GM23338 (cell line): ENCODE data around the gene HLA-DOA. TPM values are rescaled to one million over a fixed set of nuclear protein-coding genes. Genes with fewer than 3 reads are reported as not detected.

Experiments used
- ATAC-seq: fragments of 200-7000 bp; cut with Tn5 transposase; 3 replicates; pipeline ENCODE4 v1.9.1; 2020
- DNase-seq: peaks from one replicate; pipeline ENCODE4 v3.0.0-alpha.2; 2015; ENCODE audit warnings: low spot score
- H2AFZ ChIP-seq: fragments of 200-600 bp; sonication (generic); 2 replicates; pipeline ENCODE4 v1.8.0; 2016; ENCODE audit warnings: antibody characterized with exemption, mild to moderate bottlenecking, moderate library complexity
- H3F3A ChIP-seq: fragments of 200-600 bp; sonication (generic); replicated peaks from 2 replicates; pipeline ENCODE4 v1.8.0; 2017; ENCODE audit warnings: antibody characterized with exemption, mixed run types, low read depth
- H3K27ac ChIP-seq: fragments of 200-600 bp; sonication (generic); 2 replicates; pipeline ENCODE4 v1.6.1; 2016; ENCODE audit warnings: low read depth
- H3K27me3 ChIP-seq: fragments of 200-600 bp; sonication (generic); 2 replicates; pipeline ENCODE4 v1.8.0; 2016; ENCODE audit warnings: mild to moderate bottlenecking, mixed run types, moderate library complexity; ENCODE audit not compliant: insufficient read depth
- H3K36me3 ChIP-seq: fragments of 200-600 bp; sonication (generic); 2 replicates; pipeline ENCODE4 v1.8.0; 2016; ENCODE audit warnings: mild to moderate bottlenecking; ENCODE audit not compliant: insufficient read depth
- H3K4me1 ChIP-seq: fragments of 200-600 bp; sonication (generic); 2 replicates; pipeline ENCODE4 v1.8.0; 2016; ENCODE audit warnings: mild to moderate bottlenecking, moderate library complexity; ENCODE audit not compliant: insufficient read depth
- H3K4me2 ChIP-seq: fragments of 200-600 bp; sonication (generic); 2 replicates; pipeline ENCODE4 v1.7.1; 2017; ENCODE audit warnings: mixed run types
- H3K4me3 ChIP-seq: fragments of 200-600 bp; sonication (generic); 2 replicates; pipeline ENCODE4 v1.6.1; 2016; ENCODE audit warnings: mixed run types
- H3K79me2 ChIP-seq: fragments of 200-600 bp; sonication (generic); replicated peaks from 2 replicates; pipeline ENCODE4 v1.8.0; 2017; ENCODE audit warnings: mild to moderate bottlenecking; ENCODE audit not compliant: insufficient read depth
- H3K9me2 ChIP-seq: fragments of 200-600 bp; sonication (generic); 2 replicates; pipeline ENCODE4 v1.8.0; 2017; ENCODE audit not compliant: insufficient read depth
- H4K20me1 ChIP-seq: fragments of 200-600 bp; sonication (generic); replicated peaks from 2 replicates; pipeline ENCODE4 v1.8.0; 2017; ENCODE audit warnings: mild to moderate bottlenecking; ENCODE audit not compliant: insufficient read depth
- H3K27ac Mint-ChIP-seq: 2 replicates; pipeline ENCODE4 v1.8.0; 2020; ENCODE audit warnings: inconsistent platforms, mild to moderate bottlenecking, moderate library complexity, mixed read lengths
- H3K27me3 Mint-ChIP-seq: 3 replicates; pipeline ENCODE4 v1.8.0; 2022; ENCODE audit warnings: low read depth, mild to moderate bottlenecking, moderate library complexity, mixed read lengths, inconsistent platforms; ENCODE audit not compliant: insufficient read depth, poor library complexity
- H3K36me3 Mint-ChIP-seq: 3 replicates; pipeline ENCODE4 v1.8.0; 2021; ENCODE audit warnings: low read depth, mild to moderate bottlenecking, inconsistent platforms, moderate library complexity, mixed read lengths
- H3K4me1 Mint-ChIP-seq: 3 replicates; pipeline ENCODE4 v1.8.0; 2020; ENCODE audit warnings: mild to moderate bottlenecking, inconsistent platforms, mixed read lengths
- H3K4me3 Mint-ChIP-seq: 3 replicates; pipeline ENCODE4 v1.8.0; 2021; ENCODE audit warnings: moderate library complexity, mild to moderate bottlenecking, inconsistent platforms, mixed read lengths
- H3K9me3 Mint-ChIP-seq: 3 replicates; pipeline ENCODE4 v1.8.0; 2020; ENCODE audit warnings: moderate library complexity, mild to moderate bottlenecking, inconsistent platforms, mixed read lengths
- CTCF ChIP-seq, 2 experiments: fragments of 200-600 bp in 1 of 2; sonication (generic) in 1 of 2; conservative IDR thresholded peaks; 2 replicates each; pipeline versions ENCODE4 v1.5.1 to v1.6.1; 2016 to 2017; ENCODE audit warnings: antibody characterized with exemption in 2 of 2, low read depth in 2 of 2, mild to moderate bottlenecking in 2 of 2, moderate library complexity in 1 of 2
- ETS1 ChIP-seq: IDR thresholded peaks from 2 replicates; pipeline ENCODE4 v1.6.1; 2016; ENCODE audit warnings: antibody characterized with exemption
- EZH2 ChIP-seq: fragments of 200-600 bp; sonication (generic); IDR thresholded peaks from one replicate; pipeline ENCODE4 v1.8.0; 2017; ENCODE audit warnings: antibody characterized with exemption, mild to moderate bottlenecking, low read depth; ENCODE audit not compliant: unreplicated experiment
- EZH2phosphoT487 ChIP-seq: fragments of 200-600 bp; sonication (generic); IDR thresholded peaks from one replicate; pipeline ENCODE4 v1.8.1; 2018; ENCODE audit warnings: antibody characterized with exemption; ENCODE audit not compliant: unreplicated experiment
- NANOG ChIP-seq: IDR thresholded peaks from 2 replicates; pipeline ENCODE4 v1.6.1; 2016; ENCODE audit warnings: antibody characterized with exemption, borderline replicate concordance
- POLR2AphosphoS5 ChIP-seq: IDR thresholded peaks from 2 replicates; pipeline ENCODE4 v1.6.1; 2016; ENCODE audit warnings: antibody characterized with exemption, low read depth
- REST ChIP-seq: IDR thresholded peaks from one replicate; pipeline ENCODE4 v1.6.1; 2018; ENCODE audit warnings: antibody characterized with exemption; ENCODE audit not compliant: unreplicated experiment
- STAT1 ChIP-seq: IDR thresholded peaks from one replicate; pipeline ENCODE4 v1.6.1; 2016; ENCODE audit warnings: antibody characterized with exemption; ENCODE audit not compliant: unreplicated experiment
- ZNF114 ChIP-seq: fragments of 250-450 bp; sonication (Bioruptor Pico); IDR thresholded peaks from 2 replicates; pipeline ENCODE4 v1.5.0; 2020; ENCODE audit warnings: mild to moderate bottlenecking, moderate library complexity
- ZNF331 ChIP-seq: fragments of 250-450 bp; sonication (Bioruptor Pico); IDR thresholded peaks from 2 replicates; pipeline ENCODE4 v1.5.0; 2020; ENCODE audit warnings: low read depth, mild to moderate bottlenecking, moderate library complexity
- ZNF462 ChIP-seq: fragments of 250-450 bp; sonication (Bioruptor Pico); IDR thresholded peaks from 2 replicates; pipeline ENCODE4 v1.5.0; 2020; ENCODE audit warnings: mild to moderate bottlenecking, moderate library complexity
- polyA plus RNA-seq: library from polyadenylated mRNA; unstranded; fragments of >200 nt; fragmentation: Nextera tagmentation; extraction: Ambion mirVana; gene quantifications from 2 replicates; pipeline ENCODE4 v1.2.1, GENCODE V29; 2016
- total RNA-seq: library from RNA; depleted of rRNA; stranded (reverse); fragments of >200 nt; shearing (Covaris generic); gene quantifications from 2 replicates; pipeline ENCODE4 v1.2.3, GENCODE V29; 2014

HLA-DOA gene
- total and polyA plus RNA-seq, 2 experiments from 2014 or later: 4.8 to 30.5 TPM

GRCh38 chr6:33017018-33017417, 7.6 kb upstream of the HLA-DOA start:
- no peaks in the 10 kb centered on the region for H3K36me3 Mint-ChIP-seq
- no peak for DNase-seq
- Histone ChIP-seq H4K20me1 (no peaks in the 10 kb centered on the region), H3K4me3 (no peak overlapping the region), H3F3A (no peaks in the 10 kb centered on the region), H3K9me2 (no peaks in the 10 kb centered on the region), H3K27ac (no peak overlapping the region), H3K4me1 (0 out of 2 replicates have a peak, but pooled peaks cover 2% of the 10 kb centered on the region), H3K79me2 (no peaks in the 10 kb centered on the region), H2AFZ (0 out of 2 replicates have a peak overlapping the region, but pooled peaks have one; percentile 48), H3K4me2 (no peak overlapping the region), H3K27me3 (no peaks in the 10 kb centered on the region), H3K36me3 (no peaks in the 10 kb centered on the region)
- H3K9me3 Mint-ChIP-seq: no peaks in the 10 kb centered on the region
- TF ChIP-seq ZNF114 (CRISPR knock-in tag) (no peak), EZH2 (no peak), ETS1 (no peak), STAT1 (no peak), NANOG (no peak), EZH2phosphoT487 (no peak), ZNF462 (CRISPR knock-in tag) (no peak), POLR2AphosphoS5 (no peak), ZNF331 (CRISPR knock-in tag) (no peak), REST (no peak), CTCF (conservative IDR thresholded peaks at IDR 0.05; ENCODE audit: low read depth in 2 of 2) (no peak)
- no peak overlapping the region for H3K27ac Mint-ChIP-seq
- peaks cover 14% of the 10 kb centered on the region for H3K4me1 Mint-ChIP-seq
- no peak overlapping the region for H3K4me3 Mint-ChIP-seq
- H3K27me3 Mint-ChIP-seq: peaks cover 8% of the 10 kb centered on the region
- no peak for ATAC-seq
